ENCODE measurements around the gene APBA1. TPM values are rescaled to one million over a fixed set of nuclear protein-coding genes. Genes with fewer than 3 reads are reported as not detected.

APBA1 gene
- total RNA-seq, 1 donor from 2014 or later, result 3.4 TPM

DNA sequence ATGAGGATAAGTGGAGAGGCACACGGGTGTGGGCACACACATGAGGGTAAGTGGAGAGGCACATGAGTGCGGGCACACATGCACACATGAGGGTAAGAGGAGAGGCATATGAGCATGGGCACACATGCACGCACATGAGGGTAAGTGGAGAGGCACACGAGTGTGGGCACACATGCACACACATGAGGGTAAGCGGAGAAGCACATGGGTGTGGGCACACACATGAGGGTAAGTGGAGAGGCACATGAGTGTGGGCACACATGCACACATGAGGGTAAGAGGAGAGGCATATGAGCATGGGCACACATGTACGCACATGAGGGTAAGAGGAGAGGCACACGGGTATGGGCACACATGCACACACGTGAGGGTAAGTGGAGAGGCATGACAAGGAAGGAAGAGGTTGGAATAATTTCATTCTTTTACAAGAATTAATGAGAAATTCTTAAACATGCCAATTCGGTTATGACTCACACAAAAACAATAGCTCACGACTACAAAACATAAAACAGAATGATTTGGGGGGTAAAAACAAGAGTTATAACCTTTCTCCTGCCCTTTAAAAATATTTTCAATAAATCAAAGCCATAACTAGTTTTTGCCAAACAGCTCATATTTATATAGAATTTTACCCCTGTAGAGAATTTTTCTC lies 67.5 kb downstream of the APBA1 start:
- no peak for TF ChIP-seq EZH2phosphoT487 (IDR thresholded peaks at IDR 0.05)
- TF ChIP-seq, protein P1, sequence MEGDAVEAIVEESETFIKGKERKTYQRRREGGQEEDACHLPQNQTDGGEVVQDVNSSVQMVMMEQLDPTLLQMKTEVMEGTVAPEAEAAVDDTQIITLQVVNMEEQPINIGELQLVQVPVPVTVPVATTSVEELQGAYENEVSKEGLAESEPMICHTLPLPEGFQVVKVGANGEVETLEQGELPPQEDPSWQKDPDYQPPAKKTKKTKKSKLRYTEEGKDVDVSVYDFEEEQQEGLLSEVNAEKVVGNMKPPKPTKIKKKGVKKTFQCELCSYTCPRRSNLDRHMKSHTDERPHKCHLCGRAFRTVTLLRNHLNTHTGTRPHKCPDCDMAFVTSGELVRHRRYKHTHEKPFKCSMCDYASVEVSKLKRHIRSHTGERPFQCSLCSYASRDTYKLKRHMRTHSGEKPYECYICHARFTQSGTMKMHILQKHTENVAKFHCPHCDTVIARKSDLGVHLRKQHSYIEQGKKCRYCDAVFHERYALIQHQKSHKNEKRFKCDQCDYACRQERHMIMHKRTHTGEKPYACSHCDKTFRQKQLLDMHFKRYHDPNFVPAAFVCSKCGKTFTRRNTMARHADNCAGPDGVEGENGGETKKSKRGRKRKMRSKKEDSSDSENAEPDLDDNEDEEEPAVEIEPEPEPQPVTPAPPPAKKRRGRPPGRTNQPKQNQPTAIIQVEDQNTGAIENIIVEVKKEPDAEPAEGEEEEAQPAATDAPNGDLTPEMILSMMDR (IDR thresholded peaks at IDR 0.05), result no peak
- no peak for TF ChIP-seq EZH2 (IDR thresholded peaks at IDR 0.05)

DNA sequence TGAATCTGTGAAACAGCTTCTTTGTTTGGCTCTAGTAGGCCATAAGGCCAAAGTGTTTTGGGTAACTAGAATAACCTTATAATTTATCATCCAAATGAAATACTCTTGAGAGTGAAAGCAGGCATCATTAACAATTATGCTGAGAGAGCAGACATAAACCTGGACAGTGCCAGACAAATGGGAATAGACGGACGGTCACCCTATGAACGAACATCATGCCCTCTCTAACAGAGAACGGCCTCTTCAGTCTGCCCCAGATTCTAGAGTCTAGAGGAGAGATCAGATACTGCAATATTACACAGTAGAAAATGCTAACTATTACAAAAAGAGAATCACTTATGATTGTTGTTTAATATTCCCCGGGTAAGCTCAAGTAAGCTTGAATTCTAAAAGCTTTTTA lies 68.5 kb downstream of the APBA1 start:
- no peak for TF ChIP-seq EZH2phosphoT487 (IDR thresholded peaks at IDR 0.05)
- TF ChIP-seq, protein P1 (IDR thresholded peaks at IDR 0.05), result no peak
- no peak overlapping the region for H3K27ac Mint-ChIP-seq
- H2AFZ ChIP-seq (replicated peaks), result no peak overlapping the region
- H3K4me3 ChIP-seq, result no peak overlapping the region
- H3K27ac ChIP-seq, result no peak overlapping the region
- H3K27me3 Mint-ChIP-seq (ENCODE audit: insufficient read depth, low read depth), result no peaks in the 10 kb centered on the region
- DNase-seq (ENCODE audit: low spot score), result no peak
- no peaks in the 10 kb centered on the region for H3K36me3 Mint-ChIP-seq
- H3F3A ChIP-seq (ENCODE audit: low read depth), result no peaks in the 10 kb centered on the region
- no peak overlapping the region for H3K4me3 Mint-ChIP-seq
- H3K9ac ChIP-seq, result no peak overlapping the region
- no peaks in the 10 kb centered on the region for H3K4me1 ChIP-seq
- no peaks in the 10 kb centered on the region for H3K36me3 ChIP-seq
- no peaks in the 10 kb centered on the region for H3K9me3 ChIP-seq (ENCODE audit: low read depth)
- no peaks in the 10 kb centered on the region for H3K4me1 Mint-ChIP-seq
- H3K4me2 ChIP-seq, result no peak overlapping the region
- H3K27me3 ChIP-seq, result no peaks in the 10 kb centered on the region
- peaks cover 2% of the 10 kb centered on the region for H3K9me3 Mint-ChIP-seq
- no peaks in the 10 kb centered on the region for H3K79me2 ChIP-seq (ENCODE audit: low read depth)
- H4K20me1 ChIP-seq (ENCODE audit: low read depth), result no peaks in the 10 kb centered on the region

More for the DNA sequence above, 67.5 kb downstream of the APBA1 start:
- H3K27ac ChIP-seq, result no peak overlapping the region
- H3K27me3 Mint-ChIP-seq (ENCODE audit: insufficient read depth, low read depth), result no peaks in the 10 kb centered on the region
- no peak overlapping the region for H3K4me3 ChIP-seq
- H3K79me2 ChIP-seq (ENCODE audit: low read depth), result no peaks in the 10 kb centered on the region
- H4K20me1 ChIP-seq (ENCODE audit: low read depth), result no peaks in the 10 kb centered on the region
- no peaks in the 10 kb centered on the region for H3K36me3 Mint-ChIP-seq
- no peaks in the 10 kb centered on the region for H3K4me1 ChIP-seq
- peaks cover 2% of the 10 kb centered on the region for H3K9me3 Mint-ChIP-seq
- no peak overlapping the region for H3K4me3 Mint-ChIP-seq
- H3K4me2 ChIP-seq, result no peak overlapping the region
- H3K27me3 ChIP-seq, result no peaks in the 10 kb centered on the region
- H3K4me1 Mint-ChIP-seq, result no peaks in the 10 kb centered on the region
- no peak for DNase-seq (ENCODE audit: low spot score)
- H3K27ac Mint-ChIP-seq, result no peak overlapping the region
- H3K9ac ChIP-seq, result no peak overlapping the region
- H2AFZ ChIP-seq (replicated peaks), result no peak overlapping the region
- H3K9me3 ChIP-seq (ENCODE audit: low read depth), result no peaks in the 10 kb centered on the region
- no peaks in the 10 kb centered on the region for H3F3A ChIP-seq (ENCODE audit: low read depth)
- no peaks in the 10 kb centered on the region for H3K36me3 ChIP-seq

DNA sequence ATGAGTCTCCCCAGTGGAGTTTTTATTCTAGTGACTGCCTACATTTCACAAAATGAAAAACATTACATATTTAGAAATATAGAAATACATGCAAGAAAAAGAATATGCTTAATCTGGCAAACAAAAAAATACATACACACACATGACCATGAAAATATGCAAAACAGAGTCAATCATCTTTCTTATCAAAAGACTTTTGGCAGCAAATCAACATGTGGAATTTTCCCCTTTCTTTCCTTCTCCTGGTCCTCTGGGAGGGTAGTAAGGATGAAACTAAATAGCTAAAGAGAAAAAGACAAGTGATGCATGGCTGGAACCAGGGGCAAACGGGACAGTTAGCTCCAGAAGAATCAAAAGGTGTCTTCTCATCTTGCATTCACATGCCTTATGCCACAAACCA lies 69.4 kb downstream of the APBA1 start:
- Mint-ChIP-seq H3K27ac (no peak overlapping the region), H3K36me3 (no peaks in the 10 kb centered on the region), H3K4me1 (no peaks in the 10 kb centered on the region), H3K9me3 (peaks cover 2% of the 10 kb centered on the region), H3K4me3 (no peak overlapping the region), H3K27me3 (ENCODE audit: insufficient read depth, low read depth) (no peaks in the 10 kb centered on the region)
- H3K4me2 ChIP-seq, result no peak overlapping the region
- DNase-seq (ENCODE audit: low spot score), result no peak
- no peaks in the 10 kb centered on the region for H3K9me3 ChIP-seq (ENCODE audit: low read depth)
- no peaks in the 10 kb centered on the region for H3K4me1 ChIP-seq
- no peak overlapping the region for H3K9ac ChIP-seq
- no peaks in the 10 kb centered on the region for H3K79me2 ChIP-seq (ENCODE audit: low read depth)
- TF ChIP-seq EZH2 (IDR thresholded peaks at IDR 0.05), result no peak
- no peak for TF ChIP-seq EZH2phosphoT487 (IDR thresholded peaks at IDR 0.05)
- TF ChIP-seq, protein P1 (IDR thresholded peaks at IDR 0.05), result no peak
- no peak overlapping the region for H2AFZ ChIP-seq (replicated peaks)
- H3K27me3 ChIP-seq, result no peaks in the 10 kb centered on the region
- no peak overlapping the region for H3K4me3 ChIP-seq
- no peaks in the 10 kb centered on the region for H3F3A ChIP-seq (ENCODE audit: low read depth)
- H3K36me3 ChIP-seq, result no peaks in the 10 kb centered on the region
- no peaks in the 10 kb centered on the region for H4K20me1 ChIP-seq (ENCODE audit: low read depth)
- H3K27ac ChIP-seq, result no peak overlapping the region

Data from neural progenitor cell (in vitro differentiated cells).